Chondrocyte (in vitro differentiated cells): ENCODE data around the gene MCF2L2. TPM values are rescaled to one million over a fixed set of nuclear protein-coding genes. Genes with fewer than 3 reads are reported as not detected.

Source experiments
- DNase-seq: peaks from one replicate; pipeline ENCODE4 v3.0.0; 2021; ENCODE audit warnings: mixed read lengths, low spot score
- H3K27ac Mint-ChIP-seq: one replicate; pipeline ENCODE4 v1.8.0; 2021; ENCODE audit warnings: mild to moderate bottlenecking, moderate library complexity, mixed read lengths; ENCODE audit not compliant: unreplicated experiment
- H3K27me3 Mint-ChIP-seq: 2 replicates; pipeline ENCODE4 v1.8.0; 2021; ENCODE audit warnings: low read depth, mixed read lengths
- H3K36me3 Mint-ChIP-seq: 2 replicates; pipeline ENCODE4 v1.8.0; 2021; ENCODE audit warnings: low read depth, mixed read lengths
- H3K4me1 Mint-ChIP-seq: 2 replicates; pipeline ENCODE4 v1.8.0; 2021; ENCODE audit warnings: low read depth, mild to moderate bottlenecking, mixed read lengths
- H3K4me3 Mint-ChIP-seq: one replicate; pipeline ENCODE4 v1.8.0; 2021; ENCODE audit warnings: mild to moderate bottlenecking, moderate library complexity, mixed read lengths; ENCODE audit not compliant: unreplicated experiment
- H3K9me3 Mint-ChIP-seq: 2 replicates; pipeline ENCODE4 v1.8.0; 2021; ENCODE audit warnings: low read depth, mixed read lengths
- total RNA-seq: library from RNA; stranded (reverse); gene quantifications from 3 replicates; pipeline ENCODE4 v1.2.1, GENCODE V29; 2021
- TF ChIP-seq, protein P1 (sequence below): fragments of 200-600 bp; sonication (generic); IDR thresholded peaks from 2 replicates; pipeline ENCODE4 v1.5.0; 2021; ENCODE audit warnings: antibody characterized with exemption, mild to moderate bottlenecking, moderate library complexity

The MCF2L2 gene
- total RNA-seq, 1 donor from 2014 or later, result 2.6 TPM

- Mint-ChIP-seq H3K36me3 (no peaks in the 10 kb centered on the region), H3K27ac (peak overlapping the region; percentile 95), H3K9me3 (no peaks in the 10 kb centered on the region), H3K4me1 (peaks cover 48% of the 10 kb centered on the region), H3K27me3 (no peaks in the 10 kb centered on the region), H3K4me3 (no peak overlapping the region)
- TF ChIP-seq, protein P1, sequence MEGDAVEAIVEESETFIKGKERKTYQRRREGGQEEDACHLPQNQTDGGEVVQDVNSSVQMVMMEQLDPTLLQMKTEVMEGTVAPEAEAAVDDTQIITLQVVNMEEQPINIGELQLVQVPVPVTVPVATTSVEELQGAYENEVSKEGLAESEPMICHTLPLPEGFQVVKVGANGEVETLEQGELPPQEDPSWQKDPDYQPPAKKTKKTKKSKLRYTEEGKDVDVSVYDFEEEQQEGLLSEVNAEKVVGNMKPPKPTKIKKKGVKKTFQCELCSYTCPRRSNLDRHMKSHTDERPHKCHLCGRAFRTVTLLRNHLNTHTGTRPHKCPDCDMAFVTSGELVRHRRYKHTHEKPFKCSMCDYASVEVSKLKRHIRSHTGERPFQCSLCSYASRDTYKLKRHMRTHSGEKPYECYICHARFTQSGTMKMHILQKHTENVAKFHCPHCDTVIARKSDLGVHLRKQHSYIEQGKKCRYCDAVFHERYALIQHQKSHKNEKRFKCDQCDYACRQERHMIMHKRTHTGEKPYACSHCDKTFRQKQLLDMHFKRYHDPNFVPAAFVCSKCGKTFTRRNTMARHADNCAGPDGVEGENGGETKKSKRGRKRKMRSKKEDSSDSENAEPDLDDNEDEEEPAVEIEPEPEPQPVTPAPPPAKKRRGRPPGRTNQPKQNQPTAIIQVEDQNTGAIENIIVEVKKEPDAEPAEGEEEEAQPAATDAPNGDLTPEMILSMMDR, result no peak
- no peak for DNase-seq
Observed at GRCh38 chr3:183285318-183285717, 143.1 kb downstream of the MCF2L2 start.

DNA sequence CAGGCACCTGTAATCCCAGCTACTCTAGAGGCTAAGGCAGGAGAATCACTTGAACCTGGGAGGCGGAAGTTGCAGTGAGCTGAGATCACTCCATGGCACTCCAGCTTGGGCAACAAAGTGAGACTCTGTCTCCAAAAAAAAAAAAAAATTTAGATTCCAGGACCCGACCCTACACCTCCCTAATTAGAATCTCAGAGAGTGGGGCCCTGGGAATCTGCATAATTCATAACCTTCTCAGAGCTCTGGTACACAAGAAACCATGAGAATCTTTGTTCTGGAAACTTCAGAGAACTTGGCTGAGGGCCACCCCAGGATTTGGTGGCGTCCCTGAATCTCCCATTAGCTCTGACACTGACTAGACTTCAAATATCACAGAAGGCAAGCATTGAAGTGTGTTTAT lies 143.8 kb downstream of the MCF2L2 start:
- Mint-ChIP-seq H3K4me1 (peaks cover 45% of the 10 kb centered on the region), H3K4me3 (no peak overlapping the region), H3K36me3 (no peaks in the 10 kb centered on the region), H3K27ac (no peak overlapping the region), H3K27me3 (no peaks in the 10 kb centered on the region), H3K9me3 (no peaks in the 10 kb centered on the region)
- no peak for DNase-seq
- TF ChIP-seq, protein P1, result no peak

DNA sequence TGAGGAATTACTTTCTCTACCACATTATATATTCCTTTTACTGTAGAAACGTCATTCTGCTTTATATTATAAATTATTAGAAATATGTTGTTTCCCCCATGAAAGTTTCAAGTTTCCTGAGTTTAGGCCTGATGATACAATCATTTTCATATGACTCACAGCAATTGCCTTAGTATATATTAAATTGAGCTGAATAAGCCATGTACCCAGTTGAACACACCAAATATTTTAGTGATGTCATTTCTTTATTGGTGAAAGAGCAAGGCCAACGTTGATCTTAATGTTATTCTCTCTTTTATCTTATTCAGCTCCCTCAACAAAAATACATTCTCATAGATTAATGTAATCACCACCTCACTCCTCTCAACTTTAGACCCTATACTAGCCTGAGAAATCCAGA lies 144.5 kb downstream of the MCF2L2 start:
- Mint-ChIP-seq H3K4me1 (peaks cover 42% of the 10 kb centered on the region), H3K27ac (no peak overlapping the region), H3K27me3 (no peaks in the 10 kb centered on the region), H3K9me3 (no peaks in the 10 kb centered on the region), H3K36me3 (no peaks in the 10 kb centered on the region), H3K4me3 (no peak overlapping the region)
- DNase-seq, result no peak
- TF ChIP-seq, protein P1, result no peak

DNA sequence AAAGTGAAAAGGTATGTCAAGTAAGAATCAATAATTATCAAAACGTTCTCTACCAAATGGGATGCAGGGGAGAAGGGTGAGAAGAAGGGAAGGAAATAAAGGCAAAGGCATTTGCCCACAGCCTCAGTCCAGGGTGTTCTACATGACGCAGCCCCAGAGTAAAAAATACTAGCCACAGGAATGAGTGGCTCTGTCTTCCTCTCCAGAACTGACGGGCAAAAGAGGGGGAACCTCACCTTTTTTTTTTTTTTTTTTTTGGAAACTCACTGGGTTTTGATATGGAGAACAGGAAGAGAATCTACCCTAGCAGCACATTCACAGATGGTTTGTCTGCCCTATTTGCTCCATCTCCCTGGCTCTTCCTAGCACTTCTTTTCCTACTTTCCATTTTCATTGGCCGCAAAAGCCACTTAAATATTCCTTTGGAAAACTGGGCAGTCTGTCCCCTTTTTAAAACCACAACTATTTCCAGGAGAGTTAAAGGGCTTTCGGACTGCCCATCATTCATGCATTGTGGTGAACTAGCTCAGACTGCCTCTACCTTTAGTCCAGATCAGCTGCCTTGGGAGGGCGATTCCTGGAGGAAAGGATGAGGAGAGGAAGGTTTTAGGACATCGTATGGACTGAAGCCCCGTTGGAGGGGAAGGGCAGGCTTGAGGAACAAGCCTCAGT lies 147.2 kb downstream of the MCF2L2 start:
- peak overlapping the region; percentile 84 for H3K27ac Mint-ChIP-seq
- TF ChIP-seq, protein P1, result no peak
- DNase-seq, result no peak
- H3K4me1 Mint-ChIP-seq, result peaks cover 26% of the 10 kb centered on the region
- H3K36me3 Mint-ChIP-seq, result no peaks in the 10 kb centered on the region
- H3K27me3 Mint-ChIP-seq, result no peaks in the 10 kb centered on the region
- no peaks in the 10 kb centered on the region for H3K9me3 Mint-ChIP-seq
- no peak overlapping the region for H3K4me3 Mint-ChIP-seq

- Mint-ChIP-seq H3K36me3 (no peaks in the 10 kb centered on the region), H3K9me3 (no peaks in the 10 kb centered on the region), H3K4me1 (peaks cover 28% of the 10 kb centered on the region), H3K27me3 (no peaks in the 10 kb centered on the region), H3K4me3 (no peak overlapping the region), H3K27ac (no peak overlapping the region)
- TF ChIP-seq, protein P1, result no peak
- no peak for DNase-seq
Observed at GRCh38 chr3:183279371-183279770, 149.0 kb downstream of the MCF2L2 start.
